ENCODE measurements around the gene TMEM39B.

DNA sequence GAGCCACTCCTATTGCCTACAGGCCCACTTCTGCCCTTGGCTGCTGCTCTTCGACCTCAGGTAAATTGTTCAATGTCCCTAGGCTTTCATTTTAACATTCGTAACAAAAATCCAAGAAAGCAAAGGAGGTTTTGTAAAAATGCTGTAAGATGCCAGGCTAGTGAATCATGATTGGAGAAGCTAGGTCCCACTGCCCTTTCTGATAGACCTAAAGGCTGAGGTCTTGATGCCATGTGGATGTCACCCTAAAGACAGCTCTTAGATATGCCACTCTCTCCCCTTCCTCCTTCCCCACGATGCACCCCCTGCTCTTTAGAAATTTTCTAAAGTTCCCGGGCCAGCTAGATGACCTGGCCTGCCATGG is 9.9 kb upstream of the TMEM39B start:
- TF ChIP-seq, protein P1, sequence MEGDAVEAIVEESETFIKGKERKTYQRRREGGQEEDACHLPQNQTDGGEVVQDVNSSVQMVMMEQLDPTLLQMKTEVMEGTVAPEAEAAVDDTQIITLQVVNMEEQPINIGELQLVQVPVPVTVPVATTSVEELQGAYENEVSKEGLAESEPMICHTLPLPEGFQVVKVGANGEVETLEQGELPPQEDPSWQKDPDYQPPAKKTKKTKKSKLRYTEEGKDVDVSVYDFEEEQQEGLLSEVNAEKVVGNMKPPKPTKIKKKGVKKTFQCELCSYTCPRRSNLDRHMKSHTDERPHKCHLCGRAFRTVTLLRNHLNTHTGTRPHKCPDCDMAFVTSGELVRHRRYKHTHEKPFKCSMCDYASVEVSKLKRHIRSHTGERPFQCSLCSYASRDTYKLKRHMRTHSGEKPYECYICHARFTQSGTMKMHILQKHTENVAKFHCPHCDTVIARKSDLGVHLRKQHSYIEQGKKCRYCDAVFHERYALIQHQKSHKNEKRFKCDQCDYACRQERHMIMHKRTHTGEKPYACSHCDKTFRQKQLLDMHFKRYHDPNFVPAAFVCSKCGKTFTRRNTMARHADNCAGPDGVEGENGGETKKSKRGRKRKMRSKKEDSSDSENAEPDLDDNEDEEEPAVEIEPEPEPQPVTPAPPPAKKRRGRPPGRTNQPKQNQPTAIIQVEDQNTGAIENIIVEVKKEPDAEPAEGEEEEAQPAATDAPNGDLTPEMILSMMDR (conservative IDR thresholded peaks at IDR 0.05; ENCODE audit: low read depth, low read length), result no peak
- no peak for TF ChIP-seq EZH2 (IDR thresholded peaks at IDR 0.05; ENCODE audit: low read length, unreplicated experiment)
- no peak for TF ChIP-seq EZH2phosphoT487 (IDR thresholded peaks at IDR 0.05; ENCODE audit: borderline replicate concordance, low read length)
